Measurements from ENCODE around the gene TOR3A.

DNA sequence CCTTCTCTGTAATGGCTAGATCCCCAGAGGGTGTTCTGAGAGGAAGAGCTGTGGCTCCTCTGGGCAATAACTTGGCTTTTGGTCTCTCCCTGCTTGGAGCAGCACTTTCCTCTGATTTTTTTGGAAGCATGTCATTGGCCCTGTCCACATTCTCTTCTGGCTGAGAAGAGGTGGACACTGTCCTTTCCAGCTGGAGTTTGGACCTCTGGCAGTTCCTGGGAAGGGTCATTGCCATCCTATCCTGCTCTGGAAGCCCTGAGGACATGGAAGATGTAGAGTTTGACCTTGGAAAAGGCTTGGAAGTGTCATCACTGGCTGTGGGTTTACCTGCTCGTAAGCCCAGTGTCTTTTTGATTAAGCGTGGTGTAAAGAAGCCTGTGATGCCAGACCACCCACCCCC, 26.8 kb downstream of the TOR3A start:
- TF ChIP-seq, protein P1, sequence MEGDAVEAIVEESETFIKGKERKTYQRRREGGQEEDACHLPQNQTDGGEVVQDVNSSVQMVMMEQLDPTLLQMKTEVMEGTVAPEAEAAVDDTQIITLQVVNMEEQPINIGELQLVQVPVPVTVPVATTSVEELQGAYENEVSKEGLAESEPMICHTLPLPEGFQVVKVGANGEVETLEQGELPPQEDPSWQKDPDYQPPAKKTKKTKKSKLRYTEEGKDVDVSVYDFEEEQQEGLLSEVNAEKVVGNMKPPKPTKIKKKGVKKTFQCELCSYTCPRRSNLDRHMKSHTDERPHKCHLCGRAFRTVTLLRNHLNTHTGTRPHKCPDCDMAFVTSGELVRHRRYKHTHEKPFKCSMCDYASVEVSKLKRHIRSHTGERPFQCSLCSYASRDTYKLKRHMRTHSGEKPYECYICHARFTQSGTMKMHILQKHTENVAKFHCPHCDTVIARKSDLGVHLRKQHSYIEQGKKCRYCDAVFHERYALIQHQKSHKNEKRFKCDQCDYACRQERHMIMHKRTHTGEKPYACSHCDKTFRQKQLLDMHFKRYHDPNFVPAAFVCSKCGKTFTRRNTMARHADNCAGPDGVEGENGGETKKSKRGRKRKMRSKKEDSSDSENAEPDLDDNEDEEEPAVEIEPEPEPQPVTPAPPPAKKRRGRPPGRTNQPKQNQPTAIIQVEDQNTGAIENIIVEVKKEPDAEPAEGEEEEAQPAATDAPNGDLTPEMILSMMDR (conservative IDR thresholded peaks at IDR 0.05 in 1 of 2, IDR thresholded peaks at IDR 0.05 in 1 of 2; ENCODE audit: low read depth in 1 of 2, low read length in 2 of 2) = no peak
- TF ChIP-seq EZH2 (IDR thresholded peaks at IDR 0.05; ENCODE audit: low read length, missing control alignments) = no peak
